Esophagus squamous epithelium (tissue), 5 donors: Measurements from ENCODE around the gene CLCNKB. TPM values are rescaled to one million over a fixed set of nuclear protein-coding genes. Genes with fewer than 3 reads are reported as not detected.

ENCODE experiments used
- DNase-seq: peaks from one replicate; lab custom pipeline; 2025; lab: John Stamatoyannopoulos, UW
- H3K27ac ChIP-seq, 4 donors: fragments of 200-600 bp; sonication (generic); one replicate each; pipeline ENCODE4 v1.5.1; 2016 to 2019; ENCODE audit warnings: mild to moderate bottlenecking in 1 of 4
- H3K27me3 ChIP-seq, 4 donors: fragments of 200-600 bp; sonication (generic); 1 replicate in 3 of 4; 2 replicates in 1 of 4; pipeline versions ENCODE4 v1.5.1 to v1.6.0; 2017 to 2021; ENCODE audit warnings: antibody characterized with exemption in 1 of 4
- H3K36me3 ChIP-seq, 3 donors: fragments of 200-600 bp; sonication (generic); one replicate each; pipeline ENCODE4 v1.5.1; 2016 to 2019
- H3K4me1 ChIP-seq, 3 donors: fragments of 200-600 bp; sonication (generic); one replicate each; pipeline ENCODE4 v1.5.1; 2017 to 2019
- H3K4me3 ChIP-seq, 4 donors: fragments of 200-600 bp; sonication (generic); 1 replicate in 3 of 4; 2 replicates in 1 of 4; pipeline ENCODE4 v1.5.1; 2016 to 2019; ENCODE audit warnings: mild to moderate bottlenecking in 2 of 4, moderate library complexity in 1 of 4
- H3K9me3 ChIP-seq, 3 donors: fragments of 200-600 bp; sonication (generic); one replicate each; pipeline ENCODE4 v1.5.1; 2016 to 2019
- CTCF ChIP-seq, 6 experiments: fragments of 450-650 bp in 4 of 6; fragments of 200-600 bp in 2 of 6; sonication (generic) in 2 of 6; IDR thresholded peaks; one replicate each; pipeline ENCODE4 v1.5.1; 2016 to 2019; ENCODE audit warnings: antibody characterized with exemption in 6 of 6, mild to moderate bottlenecking in 4 of 6, moderate library complexity in 4 of 6
- POLR2A ChIP-seq, 4 donors: fragments of 450-650 bp; IDR thresholded peaks; one replicate each; pipeline ENCODE4 v1.6.1; 2017; ENCODE audit warnings: antibody characterized with exemption in 4 of 4, mild to moderate bottlenecking in 4 of 4, moderate library complexity in 3 of 4
- WGBS, 2 donors: methylation state at CpG; one replicate each; pipeline ENCODE4 v1.1.5; 2018; 5-methylcytosine and 5-hydroxymethylcytosine counted together
- intact Hi-C: fragments of 100-400 bp; cut with DNase I; formaldehyde crosslinking; loops from one replicate; pipeline ENCODE4 v1.15.0; 2022
- total RNA-seq, 4 donors: library from RNA; depleted of rRNA; stranded (reverse); fragments of >200 nt; gene quantifications; one replicate each; pipeline ENCODE4 v1.1.0, GENCODE V29; 2016
- donor health status: DM: yes; HTN: yes; CAD: no.

The CLCNKB gene
- total RNA-seq, 4 donors from 2014 or later, result not detected

- no peak for DNase-seq
- peak overlapping the region; percentile 62 to 76 (median 68) for H3K27ac ChIP-seq
- intact Hi-C loops, result no loop called here
Measured at GRCh38 chr1:16088351-16088911, 44.8 kb downstream of the CLCNKB start.

GRCh38 chr1:16088996-16089395 lies 45.4 kb downstream of the CLCNKB start:
- no peak for DNase-seq
- Histone ChIP-seq H3K9me3 (no peaks in the 10 kb centered on the region), H3K27me3 (no peaks in the 10 kb centered on the region), H3K36me3 (no peaks in the 10 kb centered on the region), H3K4me3 (no peak overlapping the region), H3K27ac (peak overlapping the region; percentile 62 to 76 (median 68)), H3K4me1 (peaks cover 33 to 58% (median 36%) of the 10 kb centered on the region in 3 donors)
- no peak for TF ChIP-seq CTCF (IDR thresholded peaks at IDR 0.05)
- TF ChIP-seq POLR2A (IDR thresholded peaks at IDR 0.05), result no peak
- intact Hi-C loops, result no loop called here
- WGBS, 2 donors, result no CpG with 5 or more reads among the region's 9 CpGs

More at GRCh38 chr1:16088351-16088911, 44.8 kb downstream of the CLCNKB start:
- TF ChIP-seq CTCF (IDR thresholded peaks at IDR 0.05) (no peak), POLR2A (IDR thresholded peaks at IDR 0.05) (no peak)
- peaks cover 33 to 63% (median 39%) of the 10 kb centered on the region in 3 donors for H3K4me1 ChIP-seq
- H3K4me3 ChIP-seq, result no peak overlapping the region
- 100% methylated on average over 1 of the region's 17 CpGs; no CpG with 5 or more reads in 1 of the 2 donors for WGBS, 2 donors
- H3K9me3 ChIP-seq, result no peaks in the 10 kb centered on the region
- H3K27me3 ChIP-seq, result no peaks in the 10 kb centered on the region
- H3K36me3 ChIP-seq, result no peaks in the 10 kb centered on the region

- Histone ChIP-seq H3K4me3 (no peak overlapping the region), H3K4me1 (peaks cover 33 to 58% (median 36%) of the 10 kb centered on the region in 3 donors), H3K27me3 (peaks cover 0 to under 1% (median 0%) of the 10 kb centered on the region in 4 donors), H3K27ac (peak overlapping the region in 2 of 4 donors; percentile 73 to 76), H3K9me3 (no peaks in the 10 kb centered on the region), H3K36me3 (no peaks in the 10 kb centered on the region)
- TF ChIP-seq CTCF (IDR thresholded peaks at IDR 0.05), result no peak
- no peak for TF ChIP-seq POLR2A (IDR thresholded peaks at IDR 0.05)
- intact Hi-C loops, result no loop called here
- no peak for DNase-seq
- WGBS, 2 donors, result 75 to 83% methylated on average over 2 to 5 of the region's 5 CpGs
Measured at GRCh38 chr1:16090076-16090826, 46.7 kb downstream of the CLCNKB start.

GRCh38 chr1:16091296-16091695 lies 47.7 kb downstream of the CLCNKB start:
- 30% methylated on average over 2 of the region's 8 CpGs; no CpG with 5 or more reads in 1 of the 2 donors for WGBS, 2 donors
- peak overlapping the region; percentile 22 to 76 (median 50) for H3K27ac ChIP-seq

More at GRCh38 chr1:16091296-16091695, 47.7 kb downstream of the CLCNKB start:
- intact Hi-C loops, result no loop called here
- DNase-seq, result no peak
- H3K36me3 ChIP-seq, result no peaks in the 10 kb centered on the region
- H3K9me3 ChIP-seq, result no peaks in the 10 kb centered on the region
- TF ChIP-seq POLR2A (IDR thresholded peaks at IDR 0.05) (peak in 1 of 4 donors; percentile 33), CTCF (IDR thresholded peaks at IDR 0.05) (no peak)
- peaks cover 0 to 8% (median 0%) of the 10 kb centered on the region in 4 donors for H3K27me3 ChIP-seq
- peaks cover 33 to 58% (median 36%) of the 10 kb centered on the region in 3 donors for H3K4me1 ChIP-seq
- no peak overlapping the region for H3K4me3 ChIP-seq
